NK-92 treated with Interleukin-12 subunit alpha and Interleukin-12 subunit beta, amount 100 ng/mL, for 24 hours (cell line): ENCODE data around the gene PROSER1.
"Not testable (repeated sequence)": the region's sequence is repeated elsewhere in the genome, so short reads cannot be mapped to it uniquely, and the experiment has no call there.

Source experiments
- DNase-seq: peaks from one replicate; lab custom pipeline; 2025; lab: John Stamatoyannopoulos, UW

Gene PROSER1

GRCh38 chr13:39037880-39038568 lies at the start of gene PROSER1, which contains the start of gene NHLRC3:
Gene PROSER1 (minus strand): TSS chr13:39038089. CDS start chr13:39037242, 847 bp downstream.
Gene NHLRC3 (plus strand): TSS chr13:39038456. CDS start chr13:39038640, 184 bp downstream.
- peak; percentile 80 for DNase-seq

DNA sequence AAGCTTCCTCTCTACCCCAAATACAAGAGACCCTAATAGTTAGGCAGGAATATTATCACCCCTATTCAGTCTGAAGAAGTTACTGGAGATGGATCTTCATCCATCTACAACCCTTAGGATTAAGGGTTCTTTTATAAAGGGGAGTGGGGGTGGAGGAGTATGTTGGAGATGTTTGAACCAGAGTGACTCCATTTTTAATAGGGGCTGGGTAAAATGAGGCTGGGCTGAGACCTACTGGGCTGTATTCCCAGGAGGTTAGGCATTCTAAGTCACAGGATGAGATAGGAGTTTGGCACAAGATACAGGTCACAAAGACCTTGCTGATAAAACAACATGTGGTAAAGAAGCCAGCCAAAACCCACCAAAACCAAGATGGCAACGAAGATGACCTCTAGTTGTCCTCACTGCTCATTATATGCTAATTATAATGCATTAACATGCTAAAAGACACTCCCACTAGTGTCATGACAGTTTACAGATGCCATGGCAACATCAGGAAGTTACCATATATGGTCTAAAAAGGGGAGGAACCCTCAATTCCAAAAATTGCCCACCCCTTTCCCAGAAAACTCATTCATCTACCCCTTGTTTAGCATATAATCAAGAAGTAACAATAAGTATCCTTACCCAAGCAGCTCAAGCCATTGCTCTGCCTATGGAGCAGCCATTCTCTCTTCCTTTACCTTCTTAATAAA lies 48.5 kb upstream of the PROSER1 start:
- DNase-seq: not testable (repeated sequence)

DNA sequence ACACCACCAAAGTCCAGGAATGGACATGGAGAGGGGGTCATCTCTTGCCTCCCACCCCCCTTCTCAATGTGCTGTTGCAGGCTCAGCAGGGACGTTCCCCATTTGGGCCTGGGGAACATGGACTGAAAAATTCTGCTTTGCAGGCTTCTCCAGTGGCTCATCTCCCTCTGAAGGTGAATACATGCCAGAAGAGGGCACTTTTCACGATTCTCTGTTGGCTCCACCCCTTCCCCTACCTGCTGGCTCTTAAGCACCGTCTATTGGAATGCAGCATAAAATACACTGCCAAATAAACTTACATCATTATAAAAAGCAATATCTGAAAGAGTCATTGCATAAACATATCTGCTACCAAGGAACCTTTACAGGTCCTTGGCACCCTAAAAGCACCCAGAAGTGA lies 36.1 kb upstream of the PROSER1 start:
- DNase-seq: no peak

DNA sequence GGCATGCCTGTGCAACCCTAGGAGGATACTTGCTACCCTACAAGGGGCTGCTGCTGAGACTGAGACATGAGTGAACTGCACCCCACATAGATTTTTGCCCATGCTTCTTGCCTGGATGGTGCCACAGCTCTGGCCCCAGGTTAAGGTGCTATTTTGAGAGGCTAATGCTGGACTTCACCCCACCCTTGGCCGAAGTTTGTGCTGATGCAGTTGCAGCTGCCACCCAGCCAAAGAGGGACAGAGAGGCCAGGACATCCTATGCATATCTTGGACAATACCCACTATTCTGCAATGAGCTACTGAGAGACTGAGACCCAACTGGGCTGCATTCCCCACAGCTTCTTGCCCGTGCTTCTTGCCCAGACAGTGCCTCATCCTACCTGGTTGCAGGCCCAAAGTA lies 35.0 kb upstream of the PROSER1 start:
- no peak for DNase-seq

DNA sequence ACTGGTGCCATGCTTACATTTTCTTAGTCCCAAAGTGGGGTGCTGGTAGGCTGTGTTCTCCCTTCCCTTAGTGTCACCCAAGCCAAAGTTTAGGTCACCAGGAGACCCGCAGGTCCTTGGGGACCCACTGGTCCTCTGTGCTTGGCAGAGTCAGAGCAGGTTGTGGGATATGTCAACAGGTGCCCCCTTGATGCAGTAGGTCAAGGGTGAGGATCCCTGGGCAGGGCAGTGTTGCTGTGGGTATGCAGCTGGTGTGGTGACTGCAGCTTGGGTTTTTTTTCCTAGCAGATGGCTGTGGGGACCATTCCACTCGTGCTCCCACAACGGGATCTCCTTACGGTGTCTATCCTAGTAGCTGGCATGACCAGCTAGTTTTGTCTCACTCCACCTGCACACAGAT lies 24.1 kb upstream of the PROSER1 start:
- no peak for DNase-seq

DNA sequence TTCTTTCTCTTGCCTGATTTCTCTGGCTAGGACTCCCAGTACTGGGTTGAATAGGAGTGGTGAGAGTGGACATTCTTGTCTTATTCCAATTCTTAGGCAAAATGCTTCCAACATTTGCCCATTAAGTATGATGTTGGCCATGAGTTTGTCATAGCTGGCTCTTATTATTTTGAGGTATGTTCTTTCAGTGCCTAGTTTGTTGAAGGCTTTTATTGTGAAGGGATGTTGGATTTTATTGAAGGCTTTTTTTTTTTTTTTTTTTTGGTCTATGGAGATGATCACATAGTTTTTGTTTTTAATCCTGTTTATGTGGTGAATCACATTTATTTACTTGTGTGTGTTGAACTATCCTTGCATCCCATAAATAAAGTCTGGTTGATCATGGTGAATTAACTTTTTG lies 20.2 kb upstream of the PROSER1 start:
- DNase-seq: no peak

GRCh38 chr13:39056018-39056417 lies 18.1 kb upstream of the PROSER1 start:
- no peak for DNase-seq

DNA sequence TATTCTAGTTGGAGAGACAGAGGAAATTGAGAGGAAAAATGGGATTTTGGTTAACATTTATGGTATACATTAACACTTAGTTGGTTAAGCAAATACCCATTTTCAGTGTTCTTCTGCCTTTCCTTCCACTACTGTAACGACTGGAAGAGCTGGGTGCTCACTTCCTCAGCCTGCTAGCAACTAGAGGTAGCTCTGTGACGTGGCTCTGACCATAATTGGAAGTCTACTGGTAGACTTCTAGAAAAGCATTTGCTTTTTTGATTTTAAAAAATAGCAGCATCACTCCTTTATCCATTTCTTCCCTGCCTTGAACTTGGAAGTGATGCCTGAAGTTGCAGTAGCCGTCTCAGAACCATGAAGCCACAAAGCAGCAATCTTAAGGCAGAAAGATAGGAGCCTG lies 16.2 kb upstream of the PROSER1 start:
- DNase-seq: no peak

DNA sequence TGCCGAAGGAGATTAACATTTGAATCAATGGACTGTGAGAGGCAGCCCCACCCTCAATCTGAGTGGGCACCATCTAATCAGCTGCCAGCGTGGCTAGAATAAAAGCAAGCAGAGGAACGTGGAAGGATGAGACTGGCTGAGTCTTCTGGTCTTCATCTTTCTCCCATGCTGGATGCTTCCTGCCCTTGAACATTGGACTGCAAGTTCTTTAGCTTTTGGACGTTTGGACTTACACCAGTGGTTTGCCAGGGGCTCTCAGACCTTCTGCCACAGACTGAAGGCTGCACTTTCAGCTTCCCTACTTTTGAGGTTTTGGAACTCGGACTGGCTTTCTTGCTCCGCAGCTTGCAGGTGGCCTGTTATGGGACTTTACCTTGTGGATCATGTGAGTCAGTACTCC lies 15.1 kb upstream of the PROSER1 start:
- DNase-seq: no peak

DNA sequence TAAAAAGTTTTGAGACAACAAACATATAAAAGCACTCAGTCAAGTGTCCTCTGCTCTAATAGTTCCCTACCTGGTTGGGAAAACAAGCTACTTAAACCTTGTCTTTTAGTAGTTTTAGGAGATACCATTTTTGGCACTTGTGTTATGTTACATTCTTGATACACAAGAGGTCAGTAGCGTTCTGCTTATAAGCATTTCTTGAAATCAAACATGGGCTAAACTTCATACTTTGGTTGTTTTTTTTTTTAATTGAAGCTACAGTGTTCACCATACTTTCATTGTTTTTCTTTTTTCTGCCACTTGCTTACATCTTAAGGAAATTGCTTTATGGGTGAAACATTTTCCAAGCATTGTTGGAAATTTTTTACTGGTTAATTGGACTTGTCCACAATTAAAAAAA lies 13.3 kb upstream of the PROSER1 start:
- no peak for DNase-seq

- DNase-seq: no peak
Observed at GRCh38 chr13:39049274-39049673, 11.4 kb upstream of the PROSER1 start.

DNA sequence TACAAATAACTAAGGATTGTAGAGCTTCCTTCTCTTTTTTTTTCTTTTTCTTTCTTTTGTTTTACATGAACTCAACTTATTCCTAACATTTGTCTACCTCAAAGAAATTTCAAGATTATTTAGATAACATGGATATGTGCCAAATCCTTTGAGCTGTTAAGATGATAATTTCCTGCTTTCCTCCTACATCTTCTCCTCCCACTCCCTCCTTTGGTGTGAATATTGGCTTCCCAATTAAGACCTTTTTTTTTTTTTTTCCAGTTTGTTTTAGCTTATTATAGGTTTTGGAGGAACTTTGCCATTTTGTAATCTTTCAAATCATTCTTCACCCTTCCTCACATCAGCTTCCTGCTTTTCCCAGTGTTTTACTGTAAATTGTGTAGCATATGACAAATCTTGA lies 10.9 kb upstream of the PROSER1 start:
- no peak for DNase-seq

GRCh38 chr13:39047560-39047959 lies 9.7 kb upstream of the PROSER1 start:
- no peak for DNase-seq

DNA sequence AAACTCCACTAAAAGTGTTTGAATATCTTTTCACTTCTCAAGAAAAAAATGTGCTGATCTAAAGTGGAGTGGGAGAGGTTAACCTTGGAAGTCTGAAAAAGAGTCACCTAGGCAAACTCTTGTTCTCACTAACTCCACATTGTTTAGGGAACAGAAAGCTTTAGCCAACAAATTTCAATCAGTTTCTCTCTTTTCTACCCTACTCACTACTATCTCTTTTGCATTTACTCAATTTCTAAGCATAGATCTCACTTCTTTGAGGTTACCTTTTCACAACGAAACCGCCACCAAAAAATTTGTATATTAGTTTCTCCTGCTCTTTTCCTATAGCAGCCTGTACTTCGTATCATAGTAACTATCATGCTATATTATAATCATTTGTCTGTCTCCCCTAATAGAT lies 6.6 kb upstream of the PROSER1 start:
- DNase-seq: no peak

- DNase-seq: no peak
Observed at GRCh38 chr13:39040206-39040605, 2.3 kb upstream of the PROSER1 start.

DNA sequence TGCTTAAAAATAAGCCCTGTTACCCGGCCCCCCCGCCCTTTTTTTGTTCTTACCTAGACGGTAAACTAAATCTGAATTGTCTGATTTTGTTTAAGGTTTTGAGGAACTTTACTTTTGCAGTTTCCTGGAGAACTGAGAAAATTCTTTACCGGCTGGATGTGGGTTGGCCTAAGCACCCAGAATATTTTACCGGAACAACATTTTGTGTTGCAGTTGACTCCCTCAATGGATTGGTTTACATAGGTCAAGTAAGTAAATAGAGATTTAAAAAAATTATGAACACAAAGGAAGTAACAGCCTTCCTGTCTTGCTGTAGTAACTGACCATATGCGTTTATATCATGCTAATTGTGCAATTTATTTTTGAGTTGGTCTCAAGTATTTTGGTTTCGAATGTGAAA lies 1.2 kb upstream of the PROSER1 start:
- DNase-seq: no peak

GRCh38 chr13:39038569-39039030 lies 711 bp upstream of the PROSER1 start:
- DNase-seq: peak; percentile 50

DNA sequence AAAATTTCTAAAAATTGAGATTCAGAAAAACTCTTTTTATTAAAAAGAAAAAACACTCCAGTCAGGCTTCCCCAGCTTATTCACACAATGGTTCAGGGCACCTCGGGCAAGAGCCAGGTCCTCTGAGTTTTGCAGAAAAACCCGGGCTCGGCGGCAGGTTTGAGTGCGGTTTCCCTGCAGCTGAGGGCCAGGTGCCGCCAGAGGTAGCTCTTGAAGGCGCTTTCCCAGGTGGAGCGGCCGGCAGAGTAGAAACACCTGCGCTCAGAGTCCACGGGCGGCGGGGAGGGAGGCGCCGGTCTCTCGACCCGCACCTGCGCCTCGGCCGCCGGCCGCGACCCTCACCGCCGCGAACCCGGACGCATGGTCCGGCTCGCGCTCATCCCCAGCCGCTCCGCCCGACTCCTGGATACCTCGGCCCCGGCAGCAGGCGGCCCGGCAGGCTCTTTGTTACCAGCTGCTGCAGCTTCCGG lies 444 bp downstream of the PROSER1 start:
- no peak for DNase-seq

DNA sequence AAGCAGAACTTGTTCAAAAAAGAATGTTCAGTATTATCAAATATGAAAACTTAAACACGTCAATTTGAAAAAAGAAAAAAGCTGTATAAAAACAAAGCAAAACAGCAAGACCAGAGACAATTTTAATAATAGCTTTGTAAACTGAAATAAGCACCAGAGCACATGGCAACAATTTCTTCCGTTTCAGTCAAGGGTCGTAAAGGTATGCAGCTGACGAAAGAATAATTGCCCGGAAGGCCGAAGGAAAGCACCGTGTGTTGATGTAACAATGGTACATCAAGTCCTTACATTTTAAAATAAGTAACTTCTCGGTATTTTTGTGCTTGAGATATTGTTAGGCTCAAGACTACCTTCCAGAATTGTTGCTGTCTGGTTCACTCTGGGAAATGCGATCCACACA lies 1.7 kb downstream of the PROSER1 start:
- no peak for DNase-seq

DNA sequence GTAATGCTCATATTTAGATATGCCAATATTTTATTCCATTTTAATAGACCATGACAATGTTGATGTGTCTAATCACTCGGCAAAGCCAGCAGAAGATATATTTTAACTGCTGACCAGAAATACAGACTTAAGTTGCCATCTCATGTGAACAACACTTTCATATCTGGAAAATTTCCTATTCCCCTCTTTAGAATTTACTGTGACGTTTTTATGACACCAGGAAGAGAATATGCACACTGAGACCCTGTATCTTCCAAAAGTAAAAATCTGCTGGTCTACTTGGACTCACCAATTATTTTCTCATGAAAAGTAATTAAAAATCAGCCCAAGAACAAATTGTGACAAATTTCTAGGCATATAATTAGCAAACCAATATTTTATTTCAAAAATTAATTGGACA lies 2.1 kb downstream of the PROSER1 start:
- no peak for DNase-seq

GRCh38 chr13:39035204-39035603 lies 2.7 kb downstream of the PROSER1 start:
- no peak for DNase-seq

GRCh38 chr13:39034085-39034484 lies 3.8 kb downstream of the PROSER1 start:
- no peak for DNase-seq

- no peak for DNase-seq
Observed at GRCh38 chr13:39032150-39032549, 5.7 kb downstream of the PROSER1 start.
